K562 (cell line): ENCODE results near the gene ZSCAN2. TPM values are rescaled to one million over a fixed set of nuclear protein-coding genes. Genes with fewer than 3 reads are reported as not detected.

ENCODE experiments used
- ATAC-seq: fragments of 200-7000 bp; cut with Tn5 transposase; 3 replicates; pipeline ENCODE4 v1.9.1; 2020; ENCODE audit warnings: moderate library complexity
- BruUV-seq: library from RNA; stranded (reverse); fragments of 400-500 nt; replicated peaks from 2 replicates; lab custom pipeline; 2021; lab: Mats Ljungman, UMichigan
- CTCF ChIA-PET: fragments of 300-600 bp; formaldehyde crosslinking; extraction: SDS; loops from one replicate; lab custom pipeline; 2021; ENCODE audit warnings: low intra/inter-chr PET ratio; lab: Yijun Ruan, JAX
- POLR2A ChIA-PET: fragments of 300-600, 350-650 bp; sonication (Branson Sonifier 250); formaldehyde crosslinking; extraction: SDS; loops from one replicate; lab custom pipeline; 2021; ENCODE audit warnings: antibody characterized with exemption, inconsistent platforms; lab: Yijun Ruan, JAX
- DNase-seq, 4 experiments: peaks; one replicate each; pipeline versions ENCODE4 v3.0.0 to v3.0.0-alpha.2; 2011 to 2018; ENCODE audit warnings: low spot score in 3 of 4, mixed read lengths in 3 of 4; ENCODE audit errors: extremely low read depth in 1 of 4
- FAIRE-seq: peaks from 2 replicates; lab custom pipeline; 2011; peaks lifted over from hg19 to GRCh38; lab: Jason Lieb, UNC
- H2AFZ ChIP-seq: 2 replicates; pipeline ENCODE4 v1.6.0; 2011; ENCODE audit warnings: low read depth, low read length, control low read depth, inconsistent platforms
- H3K27ac ChIP-seq: fragments of 200-600 bp; 3 replicates; pipeline ENCODE4 v1.8.0; 2011; ENCODE audit warnings: low read depth, mild to moderate bottlenecking, control low read depth, inconsistent platforms, low read length, moderate library complexity, mixed read lengths; ENCODE audit errors: extremely low read depth
- H3K27me3 ChIP-seq, 2 experiments: fragments of 300-600 bp in 1 of 2; 2 replicates in 1 of 2; 3 replicates in 1 of 2; pipeline versions ENCODE4 v1.6.0 to v1.8.0; 2011; ENCODE audit warnings: inconsistent platforms in 2 of 2, low read length in 2 of 2, mild to moderate bottlenecking in 1 of 2, mixed read lengths in 1 of 2, moderate library complexity in 1 of 2; ENCODE audit not compliant: control insufficient read depth in 2 of 2, insufficient read depth in 2 of 2
- H3K36me3 ChIP-seq: fragments of 300-600 bp; 3 replicates; pipeline ENCODE4 v1.8.0; 2011; ENCODE audit warnings: mild to moderate bottlenecking, low read length, inconsistent platforms; ENCODE audit not compliant: control insufficient read depth, insufficient read depth
- H3K4me1 ChIP-seq, 2 experiments: fragments of 200-600 bp in 1 of 2; replicated peaks in 1 of 2; 2 replicates in 1 of 2; 3 replicates in 1 of 2; pipeline versions ENCODE4 v1.5.1 to v1.8.0; 2011; ENCODE audit warnings: inconsistent platforms in 2 of 2, low read length in 2 of 2, mild to moderate bottlenecking in 1 of 2, mixed read lengths in 1 of 2, moderate library complexity in 1 of 2; ENCODE audit not compliant: control insufficient read depth in 2 of 2, insufficient read depth in 2 of 2
- H3K4me2 ChIP-seq: 2 replicates; pipeline ENCODE4 v1.6.1; 2011; ENCODE audit warnings: low read length, control low read depth, inconsistent platforms, mixed read lengths; ENCODE audit not compliant: insufficient read depth
- H3K4me3 ChIP-seq: fragments of 200-600 bp; sonication (generic), shearing (Covaris generic); 2 replicates; pipeline ENCODE4 v1.5.1; 2016; ENCODE audit warnings: control low read depth, inconsistent platforms
- H3K79me2 ChIP-seq: fragments of 200-600 bp; 3 replicates; pipeline ENCODE4 v1.8.0; 2011; ENCODE audit warnings: low read length, inconsistent platforms; ENCODE audit not compliant: control insufficient read depth, insufficient read depth
- H3K9ac ChIP-seq, 2 experiments: 2 replicates each; pipeline versions ENCODE4 v1.6.0 to v1.6.1; 2011; ENCODE audit warnings: low read depth in 2 of 2, low read length in 2 of 2, control low read depth in 1 of 2, inconsistent platforms in 1 of 2, mild to moderate bottlenecking in 1 of 2, mixed read lengths in 1 of 2; ENCODE audit not compliant: insufficient read depth in 1 of 2
- H3K9me1 ChIP-seq: one replicate; pipeline ENCODE4 v1.6.0; 2011; ENCODE audit warnings: inconsistent platforms, mild to moderate bottlenecking, low read length, moderate library complexity; ENCODE audit not compliant: control insufficient read depth, insufficient read depth
- H3K9me3 ChIP-seq: replicated peaks from 2 replicates; pipeline ENCODE4 v1.5.1; 2011; ENCODE audit warnings: low read depth, low read length, inconsistent platforms; ENCODE audit not compliant: control insufficient read depth, insufficient read depth
- H4K20me1 ChIP-seq: replicated peaks from 2 replicates; pipeline ENCODE4 v1.6.1; 2011; ENCODE audit warnings: low read length, inconsistent platforms, mixed read lengths; ENCODE audit not compliant: control insufficient read depth, insufficient read depth
- BHLHE40 ChIP-seq: IDR thresholded peaks from 2 replicates; pipeline ENCODE4 v1.6.1; 2011; ENCODE audit warnings: low read length, improper control_type of control experiment
- BRD9 ChIP-seq: fragments of 450-650 bp; IDR thresholded peaks from 2 replicates; pipeline ENCODE4 v1.6.1; 2018; ENCODE audit warnings: low read depth; ENCODE audit not compliant: partially characterized antibody
- CC2D1A ChIP-seq: fragments of 450-650 bp; IDR thresholded peaks from 2 replicates; pipeline ENCODE4 v1.6.1; 2017; ENCODE audit warnings: mild to moderate bottlenecking
- TCF3 ChIP-seq: sonication (generic); formaldehyde crosslinking; IDR thresholded peaks from 2 replicates; pipeline ENCODE4 v1.4.0; 2020; ENCODE audit warnings: mild to moderate bottlenecking, missing genetic modification reagents
- TRIM24 ChIP-seq, 2 experiments: fragments of 450-650 bp; IDR thresholded peaks; 2 replicates each; pipeline ENCODE4 v1.6.1; 2016
- ZNF512 ChIP-seq: IDR thresholded peaks from 2 replicates; pipeline ENCODE4 v1.6.1; 2016; ENCODE audit warnings: missing genetic modification characterization, missing compliant biosample characterization
- WGBS: fragments of 100-300 bp; shearing (Covaris generic); methylation state at CpG from one replicate; pipeline ENCODE4 v1.1.6; 2016; ENCODE audit warnings: low coverage, mixed read lengths; ENCODE audit not compliant: insufficient coverage; ENCODE audit errors: missing lambda C conversion rate; 5-methylcytosine and 5-hydroxymethylcytosine counted together
- in situ Hi-C: fragments of 300-500 bp; cut with MboI; formaldehyde crosslinking; loops from 4 replicates; pipeline ENCODE4 v1.15.0; 2018; ENCODE audit warnings: inconsistent platforms, mixed read lengths
- intact Hi-C: fragments of 100-400 bp; cut with micrococcal nuclease; formaldehyde crosslinking; loops from 2 replicates; pipeline ENCODE4 v1.14.2; 2022
- polyA plus RNA-seq, 8 experiments: library from polyadenylated mRNA; depleted of rRNA in 4 of 8; stranded (reverse) in 5 of 8; unstranded in 3 of 8; fragments of >200 nt; fragmentation: Nextera tagmentation in 2 of 8; fragmentation: Illumina TruSeq in 1 of 8; extraction: Ambion mirVana in 2 of 8; extraction: Trizol in 1 of 8; gene quantifications; 2 replicates each; pipeline versions ENCODE4 v1.2.1 to v1.2.3, GENCODE V29; 2011 to 2014; ENCODE audit warnings: inconsistent platforms in 1 of 8, missing spikeins in 1 of 8
- total RNA-seq, 7 experiments: library from RNA; depleted of rRNA in 6 of 7; stranded (reverse); fragments of >200 nt in 6 of 7; fragmentation: Illumina TruSeq in 2 of 7; extraction: Trizol in 2 of 7; gene quantifications; 2 replicates each; pipeline versions ENCODE4 v1.2.1 to v1.2.3, GENCODE V29; 2011 to 2021; ENCODE audit warnings: low replicate concordance in 1 of 7

The ZSCAN2 gene
- total and polyA plus RNA-seq, 9 of the 15 experiments (the other 6 are each of a cell fraction or from before 2014, with no cell fraction given), result 1.7 to 14.2 (median 6.6) TPM

GRCh38 chr15:84668221-84668982 lies 67.6 kb downstream of the ZSCAN2 start:
- DNase-seq (no peak), ATAC-seq (no peak), FAIRE-seq (no peak)
- Histone ChIP-seq H2AFZ (no peak overlapping the region), H3K4me1 (no peaks in the 10 kb centered on the region), H3K4me3 (no peak overlapping the region), H3K36me3 (peaks cover 70% of the 10 kb centered on the region), H3K27ac (no peak overlapping the region), H3K9ac (no peak overlapping the region), H3K4me2 (no peak overlapping the region), H3K79me2 (no peaks in the 10 kb centered on the region), H4K20me1 (no peaks in the 10 kb centered on the region), H3K27me3 (no peaks in the 10 kb centered on the region), H3K9me1 (no peaks in the 10 kb centered on the region), H3K9me3 (no peaks in the 10 kb centered on the region)
- TF ChIP-seq TRIM24 (IDR thresholded peaks at IDR 0.05), result no peak
- TF ChIP-seq BRD9, result no peak
- TF ChIP-seq CC2D1A, result no peak
- TF ChIP-seq TCF3 (CRISPR knock-in tag), result no peak
- TF ChIP-seq ZNF512 (tag), result no peak
- no peak for TF ChIP-seq BHLHE40
- POLR2A ChIA-PET, result interaction anchor here (0.6 kb wide), 1 partner anchor 83 kb away, joined by 3 read pairs; no protein-coding TSS in a partner anchor
- BruUV-seq, result no TSS peak
- CTCF ChIA-PET, result no interaction called here
- in situ Hi-C loops (no loop called here), intact Hi-C loops (no loop called here)
- whole genome bisulfite sequencing, result 96% methylated on average over 3 of the region's 3 CpGs
